Duodenal mucosa (tissue), 2 donors: ENCODE data around the gene AKIRIN1.
"Not testable (repeated sequence)": the region's sequence is repeated elsewhere in the genome, so short reads cannot be mapped to it uniquely, and the experiment has no call there.

Source experiments
- H3K27ac ChIP-seq: one replicate; pipeline ENCODE4 v1.7.0; 2013; ENCODE audit warnings: low read depth, low read length
- H3K27me3 ChIP-seq, 2 donors: one replicate each; pipeline ENCODE4 v1.7.0; 2013; ENCODE audit warnings: low read length in 2 of 2, control low read depth in 1 of 2; ENCODE audit not compliant: insufficient read depth in 2 of 2, control insufficient read depth in 1 of 2
- H3K36me3 ChIP-seq, 2 donors: one replicate each; pipeline ENCODE4 v1.7.0; 2013; ENCODE audit warnings: low read length in 2 of 2, control low read depth in 1 of 2; ENCODE audit not compliant: insufficient read depth in 2 of 2, control insufficient read depth in 1 of 2
- H3K4me1 ChIP-seq, 2 donors: one replicate each; pipeline ENCODE4 v1.7.0; 2013; ENCODE audit warnings: low read length in 2 of 2, control low read depth in 1 of 2; ENCODE audit not compliant: insufficient read depth in 2 of 2, control insufficient read depth in 1 of 2
- H3K4me3 ChIP-seq, 2 donors: one replicate each; pipeline ENCODE4 v1.7.0; 2013; ENCODE audit warnings: low read length in 2 of 2, low read depth in 1 of 2
- H3K9ac ChIP-seq, 2 donors: one replicate each; pipeline ENCODE4 v1.7.0; 2013; ENCODE audit warnings: low read length in 2 of 2, low read depth in 1 of 2
- H3K9me3 ChIP-seq, 2 donors: one replicate each; pipeline ENCODE4 v1.7.0; 2013; ENCODE audit warnings: low read length in 2 of 2, control low read depth in 1 of 2; ENCODE audit not compliant: control insufficient read depth in 1 of 2

Gene AKIRIN1

GRCh38 chr1:38994196-38994595 is 3.1 kb downstream of the AKIRIN1 start:
- peaks cover 16 to 18% of the 10 kb centered on the region in 2 donors for H3K4me1 ChIP-seq

DNA sequence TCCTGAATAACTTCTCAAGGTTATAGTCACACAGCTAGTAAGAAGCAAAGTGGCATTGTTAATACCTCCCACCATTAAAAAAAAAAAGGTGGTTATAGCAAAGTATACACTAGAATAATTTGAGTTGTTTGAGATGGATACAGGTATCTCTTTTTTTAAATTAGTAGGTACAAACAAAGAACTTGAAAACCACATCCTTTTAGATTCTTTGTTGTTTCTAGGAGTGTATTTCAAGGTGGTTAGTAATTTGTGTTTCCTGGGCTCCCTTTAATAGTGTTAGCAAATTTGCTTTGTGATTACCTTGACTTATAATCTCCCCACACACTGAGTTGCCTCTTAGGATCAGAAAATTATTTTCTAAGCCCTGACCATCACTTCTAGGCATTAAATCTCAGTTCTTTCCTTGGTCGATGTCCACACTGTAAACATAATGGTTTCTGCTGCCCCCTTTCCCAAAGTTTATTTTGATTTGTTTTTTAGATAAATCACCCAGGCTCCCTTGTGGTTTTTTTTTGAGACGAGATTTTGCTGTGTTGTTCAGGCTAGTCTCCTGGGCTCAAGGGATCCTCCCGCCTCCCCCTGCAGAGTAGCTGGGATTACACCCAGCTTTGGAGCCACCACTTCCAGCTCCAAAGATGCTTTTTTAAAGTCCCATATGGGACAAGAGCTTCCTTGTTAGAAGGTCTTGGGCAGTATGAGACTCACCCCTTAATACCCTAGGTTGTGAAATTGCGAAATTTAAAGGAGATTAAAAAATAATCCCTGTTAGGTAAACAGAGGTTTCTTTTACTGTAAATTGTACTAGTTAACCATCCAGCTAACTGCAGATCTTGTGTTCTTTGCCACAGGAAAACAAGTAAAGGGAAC is 6.2 kb downstream of the AKIRIN1 start:
- Histone ChIP-seq H3K27ac (no peak overlapping the region), H3K36me3 (peaks cover 7 to 36% of the 10 kb centered on the region in 2 donors)

More at GRCh38 chr1:38994196-38994595, 3.1 kb downstream of the AKIRIN1 start:
- H3K27me3 ChIP-seq, result no peaks in the 10 kb centered on the region
- no peak overlapping the region for H3K4me3 ChIP-seq
- no peak overlapping the region for H3K27ac ChIP-seq
- H3K9ac ChIP-seq, result no peak overlapping the region
- H3K9me3 ChIP-seq, result no peaks in the 10 kb centered on the region
- peaks cover 0 to 8% of the 10 kb centered on the region in 2 donors for H3K36me3 ChIP-seq

DNA sequence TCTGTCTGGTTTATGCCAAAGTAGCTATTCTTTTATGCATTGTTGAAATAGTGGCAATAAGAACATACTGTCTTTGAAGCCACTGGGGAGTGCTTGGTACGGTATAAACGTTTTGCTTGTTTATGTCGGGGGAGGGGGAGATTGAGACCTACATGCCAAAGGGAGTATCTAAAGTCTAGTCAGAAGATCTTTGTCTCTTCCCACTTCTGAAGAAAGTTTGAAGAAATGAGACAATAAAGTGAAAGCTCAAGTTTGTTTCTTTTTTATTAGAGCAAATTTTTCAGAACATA is 6.8 kb downstream of the AKIRIN1 start:
- no peaks in the 10 kb centered on the region for H3K9me3 ChIP-seq
- H3K36me3 ChIP-seq, result peaks cover 10 to 40% of the 10 kb centered on the region in 2 donors
- H3K27ac ChIP-seq, result no peak overlapping the region
- H3K4me3 ChIP-seq, result no peak overlapping the region
- no peaks in the 10 kb centered on the region for H3K27me3 ChIP-seq
- H3K4me1 ChIP-seq, result peaks cover 2 to 6% of the 10 kb centered on the region in 2 donors
- H3K9ac ChIP-seq, result no peak overlapping the region

More for the DNA sequence above, 6.2 kb downstream of the AKIRIN1 start:
- Histone ChIP-seq H3K4me1 (peaks cover 8 to 12% of the 10 kb centered on the region in 2 donors), H3K27me3 (no peaks in the 10 kb centered on the region), H3K9ac (no peak overlapping the region), H3K9me3 (no peaks in the 10 kb centered on the region), H3K4me3 (no peak overlapping the region)

DNA sequence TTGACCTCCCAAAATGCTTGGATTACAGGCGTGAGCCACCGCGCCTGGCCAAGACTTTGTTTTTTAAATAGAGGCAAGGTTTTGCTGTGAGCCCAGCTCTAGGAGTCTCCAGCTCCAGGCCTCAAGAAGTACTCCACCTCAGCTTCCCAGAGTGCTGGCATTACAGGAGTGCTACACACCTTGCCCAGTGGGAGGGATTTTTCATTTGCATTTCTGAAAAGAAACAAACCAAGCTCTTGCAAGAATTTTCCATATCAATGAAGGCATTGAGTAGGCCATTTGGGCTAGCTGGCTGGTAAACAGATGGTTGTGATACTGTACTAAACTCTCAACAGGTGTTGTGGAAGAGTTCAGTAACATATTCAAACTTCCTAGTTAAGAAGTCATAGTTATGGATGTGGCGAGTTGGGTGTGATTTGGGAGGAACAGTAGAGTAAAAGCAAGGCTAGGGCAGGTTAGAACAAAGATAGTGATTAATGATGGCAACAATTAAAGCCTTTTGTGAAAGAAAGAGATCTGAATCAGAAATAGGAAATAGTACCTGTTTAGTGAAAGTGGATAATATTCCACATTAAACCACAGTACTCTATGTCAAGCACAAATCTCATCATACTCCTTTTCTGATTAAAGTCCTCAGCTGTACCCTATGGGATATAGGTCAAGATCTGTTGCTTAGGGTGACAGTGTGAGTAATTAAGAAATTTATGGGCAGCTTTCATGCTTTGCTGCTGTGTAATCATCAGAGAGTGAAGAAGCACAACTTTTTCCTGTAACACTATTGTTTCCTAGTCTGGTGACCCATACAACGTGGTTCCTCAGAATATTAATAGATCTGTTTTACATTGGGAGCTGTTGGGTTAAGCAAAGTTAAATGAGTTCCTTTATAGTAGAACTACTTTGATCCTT is 10.7 kb downstream of the AKIRIN1 start:
- Histone ChIP-seq H3K27ac (no peak overlapping the region), H3K36me3 (peaks cover 36 to 74% of the 10 kb centered on the region in 2 donors), H3K4me3 (no peak overlapping the region), H3K4me1 (no peaks in the 10 kb centered on the region), H3K9me3 (no peaks in the 10 kb centered on the region), H3K27me3 (no peaks in the 10 kb centered on the region), H3K9ac (no peak overlapping the region)

- no peaks in the 10 kb centered on the region for H3K9me3 ChIP-seq
- no peak overlapping the region for H3K9ac ChIP-seq
- H3K36me3 ChIP-seq, result peaks cover 42 to 84% of the 10 kb centered on the region in 2 donors
- no peaks in the 10 kb centered on the region for H3K4me1 ChIP-seq
- no peak overlapping the region for H3K4me3 ChIP-seq
- no peak overlapping the region for H3K27ac ChIP-seq
- no peaks in the 10 kb centered on the region for H3K27me3 ChIP-seq
These were observed 12.2 kb downstream of the AKIRIN1 start for GRCh38 chr1:39003281-39003680.

DNA sequence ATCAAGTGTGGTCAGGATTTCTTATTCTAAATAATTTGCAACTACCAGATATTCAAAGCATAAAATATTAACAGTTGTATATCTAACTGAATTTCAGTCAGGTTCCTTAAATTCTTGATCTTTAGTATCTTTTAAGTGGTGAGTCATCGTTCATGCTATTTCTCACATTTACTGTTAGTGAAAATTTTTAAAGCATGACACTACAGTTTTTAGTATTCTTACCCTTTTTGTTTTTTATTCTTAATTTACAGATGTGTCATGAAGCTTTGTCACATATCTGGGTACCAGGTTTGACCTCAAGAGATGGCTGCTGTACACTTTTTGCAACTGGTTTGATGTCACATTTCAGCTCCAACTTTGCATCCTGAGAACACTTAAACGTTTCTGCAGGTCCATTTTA is 12.7 kb downstream of the AKIRIN1 start:
- Histone ChIP-seq H3K9me3 (no peaks in the 10 kb centered on the region), H3K4me3 (no peak overlapping the region), H3K4me1 (no peaks in the 10 kb centered on the region), H3K36me3 (peaks cover 45 to 84% of the 10 kb centered on the region in 2 donors), H3K27ac (no peak overlapping the region), H3K9ac (no peak overlapping the region), H3K27me3 (no peaks in the 10 kb centered on the region)

- Histone ChIP-seq H3K4me3 (no peak overlapping the region), H3K9me3 (no peaks in the 10 kb centered on the region), H3K27me3 (no peaks in the 10 kb centered on the region), H3K36me3 (peaks cover 43 to 67% of the 10 kb centered on the region in 2 donors), H3K27ac (no peak overlapping the region), H3K4me1 (no peaks in the 10 kb centered on the region), H3K9ac (no peak overlapping the region)
These were observed 15.2 kb downstream of the AKIRIN1 start for GRCh38 chr1:39006287-39006686.

- H3K27me3 ChIP-seq, result no peaks in the 10 kb centered on the region
These were observed 15.9 kb downstream of the AKIRIN1 start for GRCh38 chr1:39006726-39007645.

DNA sequence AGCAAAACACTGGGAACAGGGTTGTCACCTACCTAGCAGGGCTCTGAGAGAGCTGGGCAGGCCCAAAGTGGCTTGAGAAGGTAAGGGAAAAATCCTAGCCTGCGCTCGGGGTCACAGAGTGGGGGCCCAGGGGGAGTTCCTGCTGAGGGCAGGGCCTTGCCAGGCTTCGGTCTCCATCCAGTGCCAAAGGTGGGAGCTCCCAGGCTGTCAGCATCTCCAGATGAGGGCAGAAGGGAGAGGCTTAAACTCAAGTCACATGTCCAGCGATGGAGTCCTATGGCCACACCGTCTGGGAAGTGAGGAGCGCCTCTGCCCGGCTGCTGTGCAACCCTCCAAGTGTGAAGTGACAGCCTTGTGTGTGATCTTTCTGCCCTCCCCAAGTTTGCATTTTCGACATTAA is 23.9 kb downstream of the AKIRIN1 start:
- H3K4me1 ChIP-seq, H3K27me3 ChIP-seq, H3K4me3 ChIP-seq, H3K9ac ChIP-seq, H3K27ac ChIP-seq, H3K9me3 ChIP-seq: not testable (repeated sequence)
- H3K36me3 ChIP-seq, result peaks cover 5 to 10% of the 10 kb centered on the region in 2 donors

More at GRCh38 chr1:39006726-39007645, 15.9 kb downstream of the AKIRIN1 start:
- no peak overlapping the region for H3K27ac ChIP-seq
- no peaks in the 10 kb centered on the region for H3K4me1 ChIP-seq
- peaks cover 42 to 60% of the 10 kb centered on the region in 2 donors for H3K36me3 ChIP-seq
- no peak overlapping the region for H3K9ac ChIP-seq
- no peak overlapping the region for H3K4me3 ChIP-seq
- H3K9me3 ChIP-seq, result no peaks in the 10 kb centered on the region
